Activated T-helper 1 cell treated with Interleukin-2 at 50 U/mL for 16 hours (primary cell): ENCODE results near the gene PWWP2A.

Experiments used
- DNase-seq: peaks from one replicate; pipeline ENCODE4 v3.0.0-alpha.2; 2020; ENCODE audit warnings: low read depth

PWWP2A gene

GRCh38 chr5:160129841-160130240 is 10.6 kb upstream of the PWWP2A start:
- no peak for DNase-seq

- no peak for DNase-seq
Measured at GRCh38 chr5:160128632-160129031, 9.4 kb upstream of the PWWP2A start.

- no peak for DNase-seq
Measured at GRCh38 chr5:160119905-160120266, 636 bp upstream of the PWWP2A start.

- DNase-seq, result peak; percentile 51
Measured at GRCh38 chr5:160118349-160119141, 705 bp downstream of the PWWP2A start.

GRCh38 chr5:160116991-160117390 is 2.3 kb downstream of the PWWP2A start:
- no peak for DNase-seq

GRCh38 chr5:160108124-160108523 is 11.1 kb downstream of the PWWP2A start:
- no peak for DNase-seq

GRCh38 chr5:160105686-160106360 is 13.4 kb downstream of the PWWP2A start:
- no peak for DNase-seq

GRCh38 chr5:160097991-160098390 is 21.3 kb downstream of the PWWP2A start:
- DNase-seq, result no peak

- DNase-seq, result no peak
Measured at GRCh38 chr5:160096178-160096577, 23.1 kb downstream of the PWWP2A start.

GRCh38 chr5:160092960-160093707 is 26.1 kb downstream of the PWWP2A start:
- DNase-seq, result no peak

GRCh38 chr5:160092514-160092913 is 26.7 kb downstream of the PWWP2A start:
- DNase-seq, result no peak

- no peak for DNase-seq
Measured at GRCh38 chr5:160090059-160090458, 29.2 kb downstream of the PWWP2A start.

- no peak for DNase-seq
Measured at GRCh38 chr5:160089531-160089930, 29.7 kb downstream of the PWWP2A start.

GRCh38 chr5:160088805-160089204 is 30.4 kb downstream of the PWWP2A start:
- DNase-seq, result no peak

GRCh38 chr5:160087199-160087598 is 32.1 kb downstream of the PWWP2A start:
- DNase-seq, result no peak

GRCh38 chr5:160084144-160084543 is 35.1 kb downstream of the PWWP2A start:
- DNase-seq, result no peak

- DNase-seq, result no peak
Measured at GRCh38 chr5:160083501-160083900, 35.7 kb downstream of the PWWP2A start.

- DNase-seq, result no peak
Measured at GRCh38 chr5:160082614-160083500, 36.4 kb downstream of the PWWP2A start.

- DNase-seq, result no peak
Measured at GRCh38 chr5:160081495-160081894, 37.8 kb downstream of the PWWP2A start.

- DNase-seq, result no peak
Measured at GRCh38 chr5:160079753-160080152, 39.5 kb downstream of the PWWP2A start.

GRCh38 chr5:160076997-160077396 is 42.3 kb downstream of the PWWP2A start:
- no peak for DNase-seq

- DNase-seq, result no peak
Measured at GRCh38 chr5:160075073-160075472, 44.2 kb downstream of the PWWP2A start.
